HepG2 (cell line): Measurements from ENCODE around the gene GRIP2. TPM values are rescaled to one million over a fixed set of nuclear protein-coding genes. Genes with fewer than 3 reads are reported as not detected.

Experiments
- ARID2 ChIP-seq: sonication (generic); formaldehyde crosslinking; IDR thresholded peaks from 2 replicates; pipeline ENCODE4 v1.8.1; 2022; ENCODE audit warnings: mild to moderate bottlenecking, missing genetic modification reagents, borderline replicate concordance
- CEBPB ChIP-seq: IDR thresholded peaks from 2 replicates; pipeline ENCODE4 v1.6.1; 2011; ENCODE audit warnings: low read depth, low read length, improper control_type of control experiment, borderline replicate concordance
- FOSL2 ChIP-seq: sonication (generic); formaldehyde crosslinking; IDR thresholded peaks from 2 replicates; pipeline ENCODE4 v1.4.0; 2020; ENCODE audit warnings: missing genetic modification reagents
- POLR2G ChIP-seq: fragments of 200-400 bp; formaldehyde crosslinking; IDR thresholded peaks from 2 replicates; pipeline ENCODE4 v1.6.1; 2018; ENCODE audit warnings: mild to moderate bottlenecking, low read depth, low read length, moderate library complexity
- ZNF34 ChIP-seq: sonication (generic); formaldehyde crosslinking; IDR thresholded peaks from 2 replicates; pipeline ENCODE4 v1.4.0; 2020; ENCODE audit warnings: mild to moderate bottlenecking, missing genetic modification reagents, borderline replicate concordance
- ZNF766 ChIP-seq: sonication (generic); formaldehyde crosslinking; IDR thresholded peaks from 2 replicates; pipeline ENCODE4 v1.5.0; 2020; ENCODE audit warnings: missing genetic modification reagents, borderline replicate concordance
- polyA plus RNA-seq, 8 experiments: library from polyadenylated mRNA; depleted of rRNA in 3 of 8; stranded (reverse) in 7 of 8; unstranded in 1 of 8; fragments of >200 nt; fragmentation: Illumina TruSeq in 4 of 8; extraction: Trizol in 4 of 8; gene quantifications; 2 replicates each; pipeline versions ENCODE4 v1.2.1 to v1.2.3, GENCODE V29; 2011 to 2016; ENCODE audit warnings: low read depth in 4 of 8, missing spikeins in 1 of 8, mixed read lengths in 1 of 8; ENCODE audit not compliant: insufficient read depth in 1 of 8
- total RNA-seq, 5 experiments: library from RNA; depleted of rRNA; stranded (reverse); fragments of >200 nt; fragmentation: Illumina TruSeq; extraction: Trizol; gene quantifications; 2 replicates each; pipeline ENCODE4 v1.2.3, GENCODE V29; 2016; ENCODE audit warnings: low read depth in 1 of 5
- TF ChIP-seq, protein P1 (sequence below), 2 experiments: fragments of 450-650 bp in 1 of 2; sonication (generic) in 1 of 2; formaldehyde crosslinking in 1 of 2; IDR thresholded peaks; 2 replicates each; pipeline versions ENCODE4 v1.6.1 to v1.8.0; 2016 to 2022; ENCODE audit warnings: antibody characterized with exemption in 1 of 2, mild to moderate bottlenecking in 1 of 2, missing genetic modification reagents in 1 of 2
- TF ChIP-seq, protein P2 (sequence below): sonication (generic); formaldehyde crosslinking; IDR thresholded peaks from 2 replicates; pipeline ENCODE4 v1.4.0; 2020; ENCODE audit warnings: missing genetic modification reagents

Gene GRIP2
- total and polyA plus RNA-seq, 2 of the 13 experiments (the other 11 are each of a cell fraction or from before 2014, with no cell fraction given), result 0.11 to 0.24 TPM

DNA sequence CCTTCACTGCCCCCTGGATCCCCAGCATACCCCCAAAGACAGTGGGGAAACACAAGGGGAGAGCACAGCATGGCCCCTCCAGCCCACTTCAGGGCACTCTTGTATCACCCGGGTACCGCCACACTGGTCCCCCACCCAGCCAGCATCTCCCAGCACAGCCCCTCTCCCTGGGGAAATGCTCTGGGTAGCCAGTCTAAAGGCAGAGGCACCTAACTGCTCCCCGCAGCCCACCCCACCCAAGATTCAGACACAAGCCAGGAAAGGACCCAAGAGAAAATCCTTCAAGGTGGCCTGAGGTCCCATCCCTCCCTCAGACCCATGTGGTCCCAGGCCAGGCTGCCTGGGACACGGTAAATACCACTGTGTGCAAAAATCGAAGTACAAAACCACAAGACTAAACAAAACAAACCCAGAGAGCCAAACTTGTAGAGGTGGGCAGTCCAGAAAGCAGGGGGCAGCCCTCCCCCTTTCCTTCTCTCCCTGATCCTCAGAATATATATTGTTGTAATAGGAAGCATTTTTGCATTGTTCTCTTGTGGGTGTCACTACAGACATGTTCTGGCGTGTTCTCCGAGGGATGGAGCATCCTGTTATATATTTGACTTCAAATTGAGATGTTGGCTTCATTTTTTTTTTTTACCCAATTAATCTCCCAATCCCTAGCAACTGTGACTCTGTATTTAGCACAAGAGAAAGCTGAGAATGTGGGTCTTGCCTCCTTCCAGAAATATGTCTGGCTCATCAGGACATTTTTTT is 51.7 kb downstream of the GRIP2 start (continued):
- TF ChIP-seq, protein P1, sequence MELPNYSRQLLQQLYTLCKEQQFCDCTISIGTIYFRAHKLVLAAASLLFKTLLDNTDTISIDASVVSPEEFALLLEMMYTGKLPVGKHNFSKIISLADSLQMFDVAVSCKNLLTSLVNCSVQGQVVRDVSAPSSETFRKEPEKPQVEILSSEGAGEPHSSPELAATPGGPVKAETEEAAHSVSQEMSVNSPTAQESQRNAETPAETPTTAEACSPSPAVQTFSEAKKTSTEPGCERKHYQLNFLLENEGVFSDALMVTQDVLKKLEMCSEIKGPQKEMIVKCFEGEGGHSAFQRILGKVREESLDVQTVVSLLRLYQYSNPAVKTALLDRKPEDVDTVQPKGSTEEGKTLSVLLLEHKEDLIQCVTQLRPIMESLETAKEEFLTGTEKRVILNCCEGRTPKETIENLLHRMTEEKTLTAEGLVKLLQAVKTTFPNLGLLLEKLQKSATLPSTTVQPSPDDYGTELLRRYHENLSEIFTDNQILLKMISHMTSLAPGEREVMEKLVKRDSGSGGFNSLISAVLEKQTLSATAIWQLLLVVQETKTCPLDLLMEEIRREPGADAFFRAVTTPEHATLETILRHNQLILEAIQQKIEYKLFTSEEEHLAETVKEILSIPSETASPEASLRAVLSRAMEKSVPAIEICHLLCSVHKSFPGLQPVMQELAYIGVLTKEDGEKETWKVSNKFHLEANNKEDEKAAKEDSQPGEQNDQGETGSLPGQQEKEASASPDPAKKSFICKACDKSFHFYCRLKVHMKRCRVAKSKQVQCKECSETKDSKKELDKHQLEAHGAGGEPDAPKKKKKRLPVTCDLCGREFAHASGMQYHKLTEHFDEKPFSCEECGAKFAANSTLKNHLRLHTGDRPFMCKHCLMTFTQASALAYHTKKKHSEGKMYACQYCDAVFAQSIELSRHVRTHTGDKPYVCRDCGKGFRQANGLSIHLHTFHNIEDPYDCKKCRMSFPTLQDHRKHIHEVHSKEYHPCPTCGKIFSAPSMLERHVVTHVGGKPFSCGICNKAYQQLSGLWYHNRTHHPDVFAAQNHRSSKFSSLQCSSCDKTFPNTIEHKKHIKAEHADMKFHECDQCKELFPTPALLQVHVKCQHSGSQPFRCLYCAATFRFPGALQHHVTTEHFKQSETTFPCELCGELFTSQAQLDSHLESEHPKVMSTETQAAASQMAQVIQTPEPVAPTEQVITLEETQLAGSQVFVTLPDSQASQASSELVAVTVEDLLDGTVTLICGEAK (IDR thresholded peaks at IDR 0.05), result no peak
- TF ChIP-seq, protein P1 (CRISPR knock-in tag; IDR thresholded peaks at IDR 0.05), result no peak
- TF ChIP-seq FOSL2 (CRISPR knock-in tag) (no peak), POLR2G (no peak), ZNF34 (CRISPR knock-in tag) (no peak), ARID2 (CRISPR knock-in tag) (no peak), ZNF766 (CRISPR knock-in tag) (no peak), CEBPB (no peak)
- TF ChIP-seq, protein P2, sequence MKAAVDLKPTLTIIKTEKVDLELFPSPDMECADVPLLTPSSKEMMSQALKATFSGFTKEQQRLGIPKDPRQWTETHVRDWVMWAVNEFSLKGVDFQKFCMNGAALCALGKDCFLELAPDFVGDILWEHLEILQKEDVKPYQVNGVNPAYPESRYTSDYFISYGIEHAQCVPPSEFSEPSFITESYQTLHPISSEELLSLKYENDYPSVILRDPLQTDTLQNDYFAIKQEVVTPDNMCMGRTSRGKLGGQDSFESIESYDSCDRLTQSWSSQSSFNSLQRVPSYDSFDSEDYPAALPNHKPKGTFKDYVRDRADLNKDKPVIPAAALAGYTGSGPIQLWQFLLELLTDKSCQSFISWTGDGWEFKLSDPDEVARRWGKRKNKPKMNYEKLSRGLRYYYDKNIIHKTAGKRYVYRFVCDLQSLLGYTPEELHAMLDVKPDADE (CRISPR knock-in tag), result no peak
